Muscle layer of colon (tissue), 2 donors: Measurements from ENCODE around the gene TCF7L2.

Experiments used
- H3K27ac ChIP-seq: one replicate; pipeline ENCODE4 v1.7.0; 2013; ENCODE audit warnings: low read depth, mild to moderate bottlenecking, low read length, moderate library complexity
- H3K27me3 ChIP-seq, 2 donors: one replicate each; pipeline ENCODE4 v1.7.0; 2013; ENCODE audit warnings: low read length in 2 of 2, mild to moderate bottlenecking in 2 of 2; ENCODE audit not compliant: insufficient read depth in 2 of 2, control insufficient read depth in 1 of 2
- H3K36me3 ChIP-seq: one replicate; pipeline ENCODE4 v1.7.0; 2013; ENCODE audit warnings: mild to moderate bottlenecking, low read length; ENCODE audit not compliant: insufficient read depth
- H3K4me1 ChIP-seq: one replicate; pipeline ENCODE4 v1.7.0; 2013; ENCODE audit warnings: mild to moderate bottlenecking, low read length; ENCODE audit not compliant: insufficient read depth
- H3K4me3 ChIP-seq, 2 donors: one replicate each; pipeline ENCODE4 v1.7.0; 2013; ENCODE audit warnings: low read length in 2 of 2, low read depth in 1 of 2, mild to moderate bottlenecking in 1 of 2, moderate library complexity in 1 of 2
- H3K9ac ChIP-seq: one replicate; pipeline ENCODE4 v1.7.0; 2013; ENCODE audit warnings: low read length
- H3K9me3 ChIP-seq: one replicate; pipeline ENCODE4 v1.7.0; 2013; ENCODE audit warnings: mild to moderate bottlenecking, low read length
- donor health status: abdominal sarcoma.
- donor health status: Adenocarcinoma of cecum.

Gene TCF7L2

GRCh38 chr10:113111260-113111659 is 161.2 kb downstream of the TCF7L2 start:
- H3K9ac ChIP-seq, result no peak overlapping the region

GRCh38 chr10:113111900-113112853 is 162.1 kb downstream of the TCF7L2 start:
- H3K36me3 ChIP-seq, result no peaks in the 10 kb centered on the region
- H3K9ac ChIP-seq, result no peak overlapping the region
- H3K27ac ChIP-seq, result no peak overlapping the region
- no peaks in the 10 kb centered on the region for H3K9me3 ChIP-seq
- peaks cover 4% of the 10 kb centered on the region for H3K4me1 ChIP-seq
- H3K27me3 ChIP-seq, result no peaks in the 10 kb centered on the region
- H3K4me3 ChIP-seq, result no peak overlapping the region

More at GRCh38 chr10:113111260-113111659, 161.2 kb downstream of the TCF7L2 start:
- Histone ChIP-seq H3K4me1 (peaks cover 10% of the 10 kb centered on the region), H3K27me3 (no peaks in the 10 kb centered on the region), H3K36me3 (no peaks in the 10 kb centered on the region), H3K4me3 (no peak overlapping the region), H3K9me3 (no peaks in the 10 kb centered on the region), H3K27ac (no peak overlapping the region)

- Histone ChIP-seq H3K4me3 (no peak overlapping the region), H3K9me3 (no peaks in the 10 kb centered on the region), H3K4me1 (peaks cover 4% of the 10 kb centered on the region), H3K27me3 (no peaks in the 10 kb centered on the region), H3K36me3 (no peaks in the 10 kb centered on the region), H3K27ac (no peak overlapping the region), H3K9ac (no peak overlapping the region)
Observed at GRCh38 chr10:113113241-113113640, 163.2 kb downstream of the TCF7L2 start.

GRCh38 chr10:113113918-113114317 is 163.9 kb downstream of the TCF7L2 start:
- Histone ChIP-seq H3K27ac (no peak overlapping the region), H3K27me3 (no peaks in the 10 kb centered on the region), H3K4me3 (no peak overlapping the region), H3K9me3 (no peaks in the 10 kb centered on the region), H3K36me3 (no peaks in the 10 kb centered on the region), H3K9ac (no peak overlapping the region), H3K4me1 (peaks cover 4% of the 10 kb centered on the region)

- Histone ChIP-seq H3K9me3 (no peaks in the 10 kb centered on the region), H3K4me1 (peaks cover 4% of the 10 kb centered on the region), H3K27ac (no peak overlapping the region), H3K27me3 (no peaks in the 10 kb centered on the region), H3K4me3 (no peak overlapping the region), H3K36me3 (no peaks in the 10 kb centered on the region), H3K9ac (no peak overlapping the region)
Observed at GRCh38 chr10:113115556-113115955, 165.5 kb downstream of the TCF7L2 start.

- no peaks in the 10 kb centered on the region for H3K27me3 ChIP-seq
- no peak overlapping the region for H3K9ac ChIP-seq
- no peaks in the 10 kb centered on the region for H3K4me1 ChIP-seq
- no peaks in the 10 kb centered on the region for H3K36me3 ChIP-seq
- no peak overlapping the region for H3K27ac ChIP-seq
- H3K4me3 ChIP-seq, result no peak overlapping the region
- no peaks in the 10 kb centered on the region for H3K9me3 ChIP-seq
Observed at GRCh38 chr10:113118882-113119281, 168.8 kb downstream of the TCF7L2 start.

GRCh38 chr10:113119801-113120200 is 169.8 kb downstream of the TCF7L2 start:
- Histone ChIP-seq H3K9ac (no peak overlapping the region), H3K9me3 (no peaks in the 10 kb centered on the region), H3K4me3 (no peak overlapping the region), H3K4me1 (no peaks in the 10 kb centered on the region), H3K27ac (no peak overlapping the region), H3K27me3 (no peaks in the 10 kb centered on the region), H3K36me3 (no peaks in the 10 kb centered on the region)

- Histone ChIP-seq H3K4me1 (peaks cover 3% of the 10 kb centered on the region), H3K9ac (no peak overlapping the region), H3K36me3 (no peaks in the 10 kb centered on the region), H3K27ac (no peak overlapping the region), H3K27me3 (no peaks in the 10 kb centered on the region), H3K4me3 (no peak overlapping the region), H3K9me3 (no peaks in the 10 kb centered on the region)
Observed at GRCh38 chr10:113121153-113121552, 171.1 kb downstream of the TCF7L2 start.

GRCh38 chr10:113122947-113123346 is 172.9 kb downstream of the TCF7L2 start:
- Histone ChIP-seq H3K27me3 (no peaks in the 10 kb centered on the region), H3K4me3 (no peak overlapping the region), H3K9me3 (no peaks in the 10 kb centered on the region), H3K27ac (no peak overlapping the region), H3K4me1 (peaks cover 13% of the 10 kb centered on the region), H3K36me3 (no peaks in the 10 kb centered on the region), H3K9ac (no peak overlapping the region)

GRCh38 chr10:113124724-113125123 is 174.7 kb downstream of the TCF7L2 start:
- H3K9me3 ChIP-seq, result no peaks in the 10 kb centered on the region
- no peaks in the 10 kb centered on the region for H3K36me3 ChIP-seq
- no peaks in the 10 kb centered on the region for H3K27me3 ChIP-seq
- H3K9ac ChIP-seq, result no peak overlapping the region
- H3K27ac ChIP-seq, result no peak overlapping the region
- peaks cover 18% of the 10 kb centered on the region for H3K4me1 ChIP-seq
- H3K4me3 ChIP-seq, result no peak overlapping the region

GRCh38 chr10:113125612-113126011 is 175.6 kb downstream of the TCF7L2 start:
- Histone ChIP-seq H3K4me1 (peaks cover 18% of the 10 kb centered on the region), H3K27ac (no peak overlapping the region), H3K27me3 (no peaks in the 10 kb centered on the region)

More at GRCh38 chr10:113125612-113126011, 175.6 kb downstream of the TCF7L2 start:
- Histone ChIP-seq H3K9ac (no peak overlapping the region), H3K36me3 (no peaks in the 10 kb centered on the region), H3K9me3 (no peaks in the 10 kb centered on the region), H3K4me3 (no peak overlapping the region)
